HG02981 (cell line): ENCODE data around the gene KCNF1.

Source experiments
- ATAC-seq: cut with Tn5 transposase; IDR thresholded peaks from one replicate; pipeline ENCODE4 v1.9.1; 2021; ENCODE audit warnings: mild to moderate bottlenecking, moderate library complexity; ENCODE audit not compliant: unreplicated experiment

Gene KCNF1

GRCh38 chr2:10911291-10912075 is at the start of gene KCNF1:
Gene KCNF1 (plus strand): TSS chr2:10911934. CDS start chr2:10912427, 493 bp downstream.
- ATAC-seq: no peak

GRCh38 chr2:10862330-10862729 is 49.4 kb upstream of the KCNF1 start:
- ATAC-seq: no peak

- no peak for ATAC-seq
Observed at GRCh38 chr2:10863047-10863446, 48.7 kb upstream of the KCNF1 start.

GRCh38 chr2:10863837-10864236 is 47.9 kb upstream of the KCNF1 start:
- peak; percentile 59 for ATAC-seq

GRCh38 chr2:10864251-10864650 is 47.5 kb upstream of the KCNF1 start:
- ATAC-seq: no peak

GRCh38 chr2:10864861-10865636 is 46.7 kb upstream of the KCNF1 start:
- peak; percentile 93 for ATAC-seq

GRCh38 chr2:10865841-10866240 is 45.9 kb upstream of the KCNF1 start:
- no peak for ATAC-seq

GRCh38 chr2:10867692-10868420 is 43.9 kb upstream of the KCNF1 start:
- no peak for ATAC-seq

GRCh38 chr2:10868465-10869314 is 43.0 kb upstream of the KCNF1 start:
- ATAC-seq: no peak

- no peak for ATAC-seq
Observed at GRCh38 chr2:10871978-10872377, 39.8 kb upstream of the KCNF1 start.

- ATAC-seq: no peak
Observed at GRCh38 chr2:10873171-10873570, 38.6 kb upstream of the KCNF1 start.

- no peak for ATAC-seq
Observed at GRCh38 chr2:10873790-10874437, 37.8 kb upstream of the KCNF1 start.

- no peak for ATAC-seq
Observed at GRCh38 chr2:10875126-10875525, 36.6 kb upstream of the KCNF1 start.

- no peak for ATAC-seq
Observed at GRCh38 chr2:10876394-10876793, 35.3 kb upstream of the KCNF1 start.

GRCh38 chr2:10876963-10877362 is 34.8 kb upstream of the KCNF1 start:
- no peak for ATAC-seq

- ATAC-seq: no peak
Observed at GRCh38 chr2:10877651-10878111, 34.1 kb upstream of the KCNF1 start.

GRCh38 chr2:10878268-10878915 is 33.3 kb upstream of the KCNF1 start:
- ATAC-seq: no peak

- no peak for ATAC-seq
Observed at GRCh38 chr2:10879159-10879558, 32.6 kb upstream of the KCNF1 start.
